Right atrium auricular region (tissue), 2 donors: ENCODE results near the gene PCDHB10. TPM values are rescaled to one million over a fixed set of nuclear protein-coding genes. Genes with fewer than 3 reads are reported as not detected.
"Not testable (repeated sequence)": the region's sequence is repeated elsewhere in the genome, so short reads cannot be mapped to it uniquely, and the experiment has no call there.

Source experiments
- DNase-seq: peaks from one replicate; pipeline ENCODE4 v3.0.0-alpha.2; 2019; ENCODE audit warnings: low spot score
- H3K27ac ChIP-seq, 2 donors: fragments of 200-600 bp; sonication (generic); 1 replicate in 1 of 2; 2 replicates in 1 of 2; pipeline ENCODE4 v1.5.1; 2016 to 2019
- H3K27me3 ChIP-seq, 2 donors: fragments of 200-600 bp; sonication (generic); one replicate each; pipeline versions ENCODE4 v1.5.1 to v1.6.0; 2017 to 2019
- H3K36me3 ChIP-seq: fragments of 200-600 bp; sonication (generic); one replicate; pipeline ENCODE4 v1.5.1; 2016
- H3K4me1 ChIP-seq, 2 donors: fragments of 200-600 bp; sonication (generic); one replicate each; pipeline versions ENCODE4 v1.5.1 to v1.6.0; 2017 to 2019
- H3K4me3 ChIP-seq, 2 donors: fragments of 200-600 bp; sonication (generic); 1 replicate in 1 of 2; 2 replicates in 1 of 2; pipeline ENCODE4 v1.5.1; 2017 to 2019; ENCODE audit warnings: mild to moderate bottlenecking in 1 of 2, moderate library complexity in 1 of 2
- H3K9me3 ChIP-seq, 2 donors: fragments of 200-600 bp; sonication (generic); one replicate each; pipeline ENCODE4 v1.5.1; 2019
- CTCF ChIP-seq, 2 donors: fragments of 200-600 bp; sonication (generic); IDR thresholded peaks; one replicate each; pipeline ENCODE4 v1.5.1; 2019; ENCODE audit warnings: antibody characterized with exemption in 2 of 2
- total RNA-seq, 2 donors: library from RNA; depleted of rRNA; stranded (reverse); fragments of >200 nt; gene quantifications; one replicate each; pipeline ENCODE4 v1.1.0, GENCODE V29; 2016

PCDHB10 gene
- total RNA-seq, 2 donors from 2014 or later = 2.0 to 2.5 TPM

GRCh38 chr5:141155540-141156374, 36.4 kb upstream of the PCDHB10 start:
- Histone ChIP-seq H3K4me3 (no peak overlapping the region), H3K9me3 (peaks cover 0 to 73% of the 10 kb centered on the region in 2 donors), H3K4me1 (no peaks in the 10 kb centered on the region), H3K36me3 (no peaks in the 10 kb centered on the region), H3K27ac (no peak overlapping the region), H3K27me3 (no peaks in the 10 kb centered on the region)
- DNase-seq = no peak
- TF ChIP-seq CTCF (IDR thresholded peaks at IDR 0.05) = no peak

DNA sequence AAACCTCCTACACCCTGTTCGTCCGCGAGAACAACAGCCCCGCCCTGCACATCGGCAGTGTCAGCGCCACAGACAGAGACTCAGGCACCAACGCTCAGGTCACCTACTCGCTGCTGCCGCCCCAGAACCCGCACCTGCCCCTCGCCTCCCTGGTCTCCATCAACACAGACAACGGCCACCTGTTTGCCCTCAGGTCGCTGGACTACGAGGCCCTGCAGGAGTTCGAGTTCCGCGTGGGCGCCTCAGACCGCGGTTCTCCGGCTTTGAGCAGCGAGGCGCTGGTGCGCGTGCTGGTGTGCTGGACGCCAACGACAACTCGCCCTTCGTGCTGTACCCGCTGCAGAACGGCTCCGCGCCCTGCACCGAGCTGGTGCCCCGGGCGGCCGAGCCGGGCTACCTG, 34.8 kb upstream of the PCDHB10 start:
- H3K9me3 ChIP-seq = peaks cover 0 to 60% of the 10 kb centered on the region in 2 donors
- H3K36me3 ChIP-seq, H3K27me3 ChIP-seq, H3K4me3 ChIP-seq, DNase-seq, H3K4me1 ChIP-seq, H3K27ac ChIP-seq: not testable (repeated sequence)

DNA sequence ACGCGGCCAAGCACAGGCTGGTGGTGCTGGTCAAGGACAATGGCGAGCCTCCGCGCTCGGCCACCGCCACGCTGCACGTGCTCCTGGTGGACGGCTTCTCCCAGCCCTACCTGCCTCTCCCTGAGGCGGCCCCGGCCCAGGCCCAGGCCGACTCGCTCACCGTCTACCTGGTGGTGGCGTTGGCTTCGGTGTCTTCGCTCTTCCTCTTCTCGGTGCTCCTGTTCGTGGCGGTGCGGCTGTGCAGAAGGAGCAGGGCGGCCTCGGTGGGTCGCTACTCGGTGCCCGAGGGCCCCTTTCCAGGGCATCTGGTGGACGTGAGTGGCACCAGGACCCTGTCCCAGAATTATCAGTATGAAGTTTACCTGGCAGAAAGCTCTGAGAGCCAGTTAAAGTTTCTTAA, 34.3 kb upstream of the PCDHB10 start:
- H3K9me3 ChIP-seq = peaks cover 0 to 58% of the 10 kb centered on the region in 2 donors
- not testable (repeated sequence) for H3K27me3 ChIP-seq

GRCh38 chr5:141172381-141173204, 19.6 kb upstream of the PCDHB10 start, which contains the start of gene PCDHB7:
Gene PCDHB7, plus strand, starts transcription at chr5:141172644. Its CDS starts 192 bp downstream, at chr5:141172836.
- H3K36me3 ChIP-seq = no peaks in the 10 kb centered on the region
- DNase-seq = no peak
- H3K27me3 ChIP-seq = peaks cover 5 to 6% of the 10 kb centered on the region in 2 donors
- peaks cover 10 to 50% of the 10 kb centered on the region in 2 donors for H3K9me3 ChIP-seq
- no peak within 1 kb of the TSS for H3K27ac ChIP-seq
- H3K4me3 ChIP-seq = no peak within 1 kb of the TSS
- no peaks in the 10 kb centered on the region for H3K4me1 ChIP-seq
- peak; percentile 17 to 50 for TF ChIP-seq CTCF (IDR thresholded peaks at IDR 0.05)

More for the DNA sequence above, 34.3 kb upstream of the PCDHB10 start:
- DNase-seq, H3K27ac ChIP-seq, H3K4me1 ChIP-seq, H3K4me3 ChIP-seq, H3K36me3 ChIP-seq: not testable (repeated sequence)

DNA sequence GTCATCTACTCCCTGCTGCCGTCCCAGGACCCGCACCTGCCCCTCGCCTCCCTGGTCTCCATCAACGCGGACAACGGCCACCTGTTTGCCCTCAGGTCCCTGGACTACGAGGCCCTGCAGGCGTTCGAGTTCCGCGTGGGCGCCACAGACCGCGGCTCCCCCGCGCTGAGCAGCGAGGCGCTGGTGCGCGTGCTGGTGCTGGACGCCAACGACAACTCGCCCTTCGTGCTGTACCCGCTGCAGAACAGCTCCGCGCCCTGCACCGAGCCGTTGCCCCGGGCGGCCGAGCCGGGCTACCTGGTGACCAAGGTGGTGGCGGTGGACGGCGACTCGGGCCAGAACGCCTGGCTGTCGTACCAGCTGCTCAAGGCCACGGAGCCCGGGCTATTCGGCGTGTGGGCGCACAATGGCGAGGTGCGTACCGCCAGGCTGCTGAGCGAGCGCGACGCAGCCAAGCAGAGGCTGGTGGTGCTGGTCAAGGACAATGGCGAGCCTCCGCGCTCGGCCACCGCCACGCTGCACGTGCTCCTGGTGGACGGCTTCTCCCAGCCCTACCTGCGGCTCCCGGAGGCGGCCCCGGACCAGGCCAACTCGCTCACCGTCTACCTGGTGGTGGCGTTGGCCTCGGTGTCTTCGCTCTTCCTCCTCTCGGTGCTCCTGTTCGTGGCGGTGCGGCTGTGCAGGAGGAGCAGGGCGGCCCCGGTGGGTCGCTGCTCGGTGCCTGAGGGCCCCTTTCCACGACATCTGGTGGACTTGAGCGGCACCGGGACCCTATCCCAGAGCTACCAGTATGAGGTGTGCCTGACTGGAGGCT, 17.7 kb upstream of the PCDHB10 start:
- not testable (repeated sequence) for H3K27me3 ChIP-seq, H3K27ac ChIP-seq, H3K36me3 ChIP-seq, DNase-seq, H3K4me1 ChIP-seq, H3K4me3 ChIP-seq
- H3K9me3 ChIP-seq = peaks cover 10 to 60% of the 10 kb centered on the region in 2 donors

- Histone ChIP-seq H3K9me3 (peaks cover 10 to 57% of the 10 kb centered on the region in 2 donors), H3K27me3 (peaks cover 5 to 6% of the 10 kb centered on the region in 2 donors), H3K4me3 (no peak overlapping the region), H3K27ac (no peak overlapping the region), H3K4me1 (no peaks in the 10 kb centered on the region), H3K36me3 (no peaks in the 10 kb centered on the region)
- no peak for DNase-seq
- TF ChIP-seq CTCF (IDR thresholded peaks at IDR 0.05) = no peak
Observed at GRCh38 chr5:141175933-141176332, 16.2 kb upstream of the PCDHB10 start.
